ENCODE measurements around the gene ILDR2.
A peak's percentile ranks its signal among the peaks of the same experiment; 100 is the strongest.

The ILDR2 gene

DNA sequence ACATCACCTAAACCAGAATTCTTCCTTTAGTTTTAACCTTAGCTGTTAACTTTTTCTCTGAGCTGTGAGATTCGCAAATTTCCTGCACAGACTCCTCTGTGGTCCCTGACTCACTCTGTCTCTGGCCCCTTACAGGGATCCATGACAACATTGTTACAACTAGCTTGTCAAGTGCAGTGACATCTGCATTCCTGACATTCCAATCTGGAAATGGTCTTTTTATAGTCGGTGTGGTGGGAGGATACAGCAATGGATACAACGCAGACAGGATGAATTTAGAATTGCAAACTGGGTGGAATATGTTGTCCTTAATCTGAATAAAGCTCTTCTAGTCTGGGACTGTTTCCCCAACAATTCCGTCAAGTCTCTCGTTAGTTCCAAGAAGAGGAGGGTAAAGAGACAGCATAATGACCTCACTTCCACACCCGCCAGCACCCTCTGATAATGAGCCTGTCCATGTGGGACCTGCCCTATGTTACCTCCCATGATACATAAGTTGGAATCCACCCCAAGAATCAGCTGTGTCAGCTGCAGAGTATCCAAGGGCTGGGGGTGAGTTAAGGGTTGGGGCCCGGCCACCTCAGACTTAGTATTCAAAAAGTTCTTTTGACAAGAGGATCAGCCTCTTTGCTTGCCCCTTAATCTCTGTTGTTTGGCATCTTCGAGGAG, 49.4 kb downstream of the ILDR2 start:
- DNase-seq (ENCODE audit: low read depth in 1 of 2, low spot score in 1 of 2), result no peak

DNA sequence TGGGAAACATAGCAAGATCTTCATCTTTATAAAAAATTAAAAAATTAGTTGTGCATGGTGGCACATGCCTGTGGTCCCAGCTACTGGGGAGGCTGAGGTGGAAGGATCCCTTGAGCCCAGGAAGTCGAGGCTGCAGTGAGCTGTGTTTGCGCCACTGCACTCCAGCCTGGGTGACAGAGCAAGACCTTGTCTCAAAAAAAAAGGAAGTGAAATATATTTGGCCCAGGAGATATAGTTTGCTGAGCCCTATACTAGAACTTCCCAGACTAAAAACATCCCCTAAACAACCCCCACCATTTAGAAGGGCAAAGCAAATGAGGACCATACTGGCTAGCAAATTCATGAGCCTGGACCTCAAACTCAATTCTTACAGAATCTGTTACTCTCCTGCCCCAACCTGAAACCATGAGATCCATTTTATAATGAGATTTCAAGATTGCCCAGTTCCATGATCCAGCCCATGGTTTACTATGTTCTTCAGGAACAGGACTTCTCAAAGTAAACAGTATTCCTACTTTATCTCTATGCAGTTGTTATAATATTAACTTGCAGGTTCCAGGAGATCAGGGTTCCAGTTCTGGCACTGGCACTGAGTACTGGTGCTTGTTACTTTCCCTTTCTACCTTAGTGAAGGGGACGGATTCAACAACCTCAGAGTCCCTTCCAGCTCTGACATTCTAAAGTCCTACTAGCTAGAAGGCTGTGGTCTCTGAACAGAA, 50.4 kb downstream of the ILDR2 start:
- DNase-seq (ENCODE audit: low read depth in 1 of 2, low spot score in 1 of 2), result no peak

DNA sequence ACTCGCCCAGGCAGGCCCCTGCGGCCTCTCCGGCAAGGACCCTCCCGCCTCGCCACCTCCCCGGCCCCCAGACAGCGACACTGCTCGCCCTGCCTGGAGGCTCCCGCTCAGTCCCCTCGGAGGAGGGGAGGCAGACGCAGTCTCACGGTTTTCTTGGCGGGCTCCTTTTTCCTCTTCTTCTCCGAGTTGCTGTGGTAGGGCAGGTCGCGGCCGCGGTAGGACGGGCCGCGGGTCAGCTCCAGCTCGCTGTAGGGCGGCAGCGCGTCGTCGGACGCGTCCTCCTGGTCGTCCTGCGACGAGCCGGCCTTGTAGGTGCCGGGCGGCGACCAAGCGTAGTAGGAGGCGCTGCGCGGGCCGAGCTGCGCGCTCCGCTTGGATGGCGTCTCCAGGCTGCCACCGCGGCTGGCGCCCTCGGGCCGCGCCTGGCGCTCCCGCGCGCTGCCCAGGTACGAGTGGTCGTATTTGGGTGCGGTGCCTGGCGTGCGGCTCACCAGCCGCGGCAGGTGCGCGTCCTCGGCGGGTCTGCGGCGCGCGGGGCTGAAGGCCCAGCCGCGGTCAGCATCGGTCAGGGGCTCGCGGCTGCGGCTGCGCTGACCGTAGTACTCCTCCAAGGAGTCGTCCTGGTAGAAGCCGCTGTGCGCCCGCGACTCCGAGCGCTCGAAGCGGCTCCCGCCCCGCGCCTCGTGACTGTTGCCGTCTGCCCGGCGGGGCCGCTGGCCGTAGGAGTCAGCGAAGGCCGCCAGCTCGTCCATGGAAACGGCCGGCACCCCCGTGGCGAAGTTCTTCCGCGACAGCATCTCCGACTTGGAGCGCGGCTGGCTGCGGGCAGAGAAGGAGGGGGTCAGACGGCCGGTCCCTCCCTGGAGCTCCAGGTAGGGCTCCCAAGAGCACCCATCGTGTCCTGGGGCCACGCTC, 54.5 kb downstream of the ILDR2 start:
- DNase-seq (ENCODE audit: low read depth in 1 of 2, low spot score in 1 of 2), result no peak

DNA sequence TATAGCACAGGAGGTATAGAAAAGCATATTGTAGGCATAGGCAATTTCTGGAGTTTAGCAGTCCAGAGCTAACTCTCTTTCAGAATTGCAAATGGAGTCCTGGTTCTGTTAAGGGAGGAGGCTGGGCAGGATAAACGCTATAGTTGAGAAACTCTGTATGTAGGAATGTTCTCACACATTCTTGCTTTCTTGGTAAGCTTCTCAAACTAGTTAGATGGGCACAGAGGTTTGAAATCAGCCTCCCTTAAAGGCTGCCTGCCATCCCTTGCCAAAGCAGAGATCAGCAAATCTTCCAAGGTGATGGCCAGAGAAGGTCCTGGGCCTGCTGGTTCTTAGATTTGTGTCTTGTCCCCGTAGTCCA, 56.4 kb downstream of the ILDR2 start:
- no peak for DNase-seq (ENCODE audit: low read depth in 1 of 2, low spot score in 1 of 2)

DNA sequence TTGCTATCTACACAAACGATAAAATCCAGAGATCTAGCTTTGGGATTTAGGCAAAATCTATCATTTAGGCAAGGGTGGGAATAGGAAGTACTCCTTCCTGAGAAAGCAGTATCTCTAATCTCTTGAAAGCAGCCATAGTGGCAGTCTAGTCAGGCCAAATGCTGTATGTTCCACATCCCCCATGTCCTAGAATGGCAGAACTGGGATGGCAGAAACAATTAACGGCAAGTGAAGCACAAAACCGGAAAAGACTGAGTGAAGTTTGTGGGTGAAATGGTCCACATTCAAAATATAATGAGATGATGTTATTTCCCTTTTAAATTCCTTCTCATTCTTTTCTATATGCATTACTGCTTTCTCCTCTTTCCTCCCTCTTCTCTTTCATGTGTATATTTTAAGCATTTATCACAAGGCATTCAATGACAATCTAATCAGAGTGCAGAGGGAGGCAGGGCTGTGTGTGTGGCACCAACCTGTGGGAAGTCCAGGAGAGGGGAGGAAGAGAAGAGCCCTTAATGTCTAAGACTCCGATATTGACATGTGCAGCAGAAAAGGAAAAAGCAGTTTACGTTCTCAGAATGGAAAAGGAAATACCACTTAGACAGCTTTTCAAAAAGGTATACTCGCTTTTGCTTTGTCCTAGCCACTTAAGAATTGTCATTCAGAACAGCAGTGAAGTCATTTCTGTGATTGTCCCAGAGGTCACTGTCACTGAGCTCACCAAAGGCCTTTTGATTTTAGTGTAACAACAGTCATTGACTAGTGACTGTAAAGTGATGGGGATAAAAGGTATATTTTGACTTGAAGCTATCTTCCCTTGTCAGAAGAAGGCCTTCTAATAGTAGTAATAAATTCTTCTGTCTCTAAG, 57.0 kb downstream of the ILDR2 start:
- no peak for DNase-seq (ENCODE audit: low read depth in 1 of 2, low spot score in 1 of 2)

DNA sequence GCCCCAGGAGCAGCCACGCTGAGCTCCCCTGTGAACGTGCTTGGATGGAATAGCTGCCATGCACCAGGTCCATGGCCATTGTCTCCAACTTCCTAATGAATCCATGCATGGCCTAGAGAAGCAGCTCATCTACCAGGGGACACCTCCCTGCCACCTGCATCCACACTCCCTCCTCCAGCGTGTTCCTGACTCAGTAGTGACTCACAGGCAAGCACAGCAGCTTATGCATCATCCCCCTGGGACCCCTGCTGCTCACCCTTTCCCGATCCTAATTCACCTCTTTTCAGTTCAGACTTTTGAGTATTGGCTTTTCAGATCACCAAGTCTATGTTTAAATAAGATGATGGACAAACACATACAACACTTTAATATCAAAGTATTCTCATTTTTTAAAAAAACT, 59.4 kb downstream of the ILDR2 start:
- no peak for DNase-seq (ENCODE audit: low read depth in 1 of 2, low spot score in 1 of 2)

DNA sequence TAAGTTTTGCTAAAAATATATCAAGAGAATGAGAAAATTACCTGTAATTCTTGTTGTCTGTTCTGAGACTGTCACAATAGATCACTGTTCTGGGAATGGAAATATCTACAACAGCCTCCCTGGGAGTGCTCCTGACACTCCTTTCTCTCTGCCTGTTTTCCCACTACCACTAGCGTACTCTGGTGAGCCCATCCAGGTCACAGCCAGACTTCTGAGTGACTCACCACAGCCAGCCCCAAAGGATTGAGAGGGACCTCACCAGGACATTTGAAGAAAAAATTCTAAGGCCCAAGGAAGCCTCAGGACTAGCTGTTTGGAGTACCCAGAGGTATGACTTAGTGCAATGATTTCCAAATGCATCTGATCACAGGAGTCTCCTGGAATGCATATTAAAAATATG, 60.3 kb downstream of the ILDR2 start:
- no peak for DNase-seq (ENCODE audit: low read depth in 1 of 2, low spot score in 1 of 2)

DNA sequence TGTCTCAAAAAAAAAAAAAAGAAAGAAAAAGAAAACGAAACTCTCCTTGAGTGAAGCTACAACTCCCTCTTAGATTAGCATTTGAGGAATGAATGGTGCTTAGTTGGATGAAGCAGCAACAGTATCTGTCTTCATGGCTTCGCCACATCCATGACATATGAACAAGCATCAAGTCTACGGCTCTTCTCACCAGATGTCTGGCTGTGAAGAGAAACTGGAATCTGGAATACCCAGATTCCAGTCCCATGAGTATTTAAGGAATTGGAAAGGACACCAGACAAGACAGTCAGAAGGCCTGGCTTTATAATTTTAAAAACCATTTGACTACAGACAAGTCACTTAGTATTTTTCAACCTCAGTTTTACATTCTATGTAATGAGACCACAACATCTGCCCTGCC, 61.2 kb downstream of the ILDR2 start:
- no peak for DNase-seq (ENCODE audit: low read depth in 1 of 2, low spot score in 1 of 2)

DNA sequence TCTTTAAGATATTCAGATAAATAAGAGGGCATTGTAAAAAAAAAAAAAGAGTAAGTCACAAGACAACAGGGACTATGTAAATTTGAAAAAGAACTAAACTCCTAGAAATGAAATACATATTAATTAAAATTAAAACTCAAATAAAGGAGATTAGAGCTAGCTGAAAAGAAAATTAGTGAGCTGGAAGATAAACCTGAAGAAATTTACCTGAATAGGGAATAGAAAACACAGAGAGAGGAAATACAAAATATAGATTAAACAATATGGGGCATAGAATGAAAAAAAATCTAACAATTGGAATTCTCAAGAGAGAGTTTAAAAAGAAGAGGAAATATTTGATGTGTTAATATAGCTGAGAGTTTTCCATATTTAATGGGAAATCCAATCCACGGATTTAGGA, 63.7 kb downstream of the ILDR2 start:
- DNase-seq (ENCODE audit: low read depth in 1 of 2, low spot score in 1 of 2), result no peak

DNA sequence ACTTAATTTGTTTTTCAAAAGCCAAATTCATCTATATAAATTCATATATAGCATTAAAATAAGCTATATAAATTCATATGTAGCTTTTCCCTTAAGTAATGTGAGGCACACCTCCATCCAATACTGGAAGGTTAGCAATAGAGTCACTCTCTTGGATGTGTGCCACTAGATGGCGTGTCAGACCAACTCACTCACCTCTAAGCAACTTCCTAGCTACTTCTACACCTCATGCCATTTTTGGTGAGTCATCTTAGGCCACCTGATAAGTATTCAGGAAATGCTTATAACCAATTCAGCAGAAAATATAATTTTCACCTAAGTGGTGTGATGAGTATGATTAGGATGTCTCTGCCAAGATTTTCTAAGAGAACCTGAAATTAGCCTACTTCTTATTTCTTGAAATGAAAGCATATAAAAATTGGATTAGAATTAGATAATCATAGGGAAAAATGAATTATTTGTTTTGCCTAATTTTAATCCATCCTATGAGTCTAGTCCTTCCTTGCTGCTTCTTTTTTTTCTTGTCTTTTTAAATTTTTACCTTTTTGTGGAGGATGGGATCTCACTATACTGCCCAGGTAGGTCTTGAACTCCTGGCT, 64.8 kb downstream of the ILDR2 start:
- DNase-seq (ENCODE audit: low read depth in 1 of 2, low spot score in 1 of 2), result peak; percentile 46 to 59

DNA sequence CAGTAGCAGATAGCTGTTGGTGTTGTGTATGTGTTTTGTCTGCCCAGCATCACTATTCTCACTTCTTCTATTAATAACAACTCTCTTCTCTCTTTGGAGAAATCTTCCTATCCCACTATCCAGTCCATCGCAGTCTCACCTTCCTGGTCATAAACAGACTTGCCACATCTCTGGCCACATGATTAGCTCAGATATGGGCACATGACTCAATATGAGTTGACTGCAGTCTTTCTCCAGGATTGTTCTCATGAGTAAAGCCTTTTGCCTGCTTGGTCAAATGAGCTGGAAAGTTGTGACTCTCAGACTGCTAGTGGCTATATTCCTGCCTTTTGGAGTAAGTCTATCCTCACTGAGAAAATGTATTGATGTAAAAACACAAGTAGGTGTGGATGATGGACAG, 66.4 kb downstream of the ILDR2 start:
- DNase-seq (ENCODE audit: low read depth in 1 of 2, low spot score in 1 of 2), result no peak

DNA sequence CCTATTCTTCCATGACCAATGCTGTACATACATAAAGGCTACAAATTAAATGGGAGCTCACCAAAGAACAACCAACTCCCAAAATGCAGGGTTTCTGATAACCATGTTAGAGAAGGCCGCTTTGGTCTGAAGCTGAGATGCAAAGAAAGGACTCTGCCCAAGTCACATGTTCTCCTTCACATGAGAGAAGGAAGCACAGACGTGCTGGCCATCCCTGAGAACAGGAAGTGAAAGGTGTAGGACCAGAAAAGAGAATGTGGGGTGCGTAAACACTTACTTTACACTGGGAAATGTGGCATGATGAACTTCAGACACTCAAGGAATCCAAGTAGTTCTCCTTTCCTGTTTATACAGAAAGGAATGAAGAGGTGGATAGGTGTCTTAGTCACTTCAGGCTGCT, 67.6 kb downstream of the ILDR2 start:
- no peak for DNase-seq (ENCODE audit: low read depth in 1 of 2, low spot score in 1 of 2)

DNA sequence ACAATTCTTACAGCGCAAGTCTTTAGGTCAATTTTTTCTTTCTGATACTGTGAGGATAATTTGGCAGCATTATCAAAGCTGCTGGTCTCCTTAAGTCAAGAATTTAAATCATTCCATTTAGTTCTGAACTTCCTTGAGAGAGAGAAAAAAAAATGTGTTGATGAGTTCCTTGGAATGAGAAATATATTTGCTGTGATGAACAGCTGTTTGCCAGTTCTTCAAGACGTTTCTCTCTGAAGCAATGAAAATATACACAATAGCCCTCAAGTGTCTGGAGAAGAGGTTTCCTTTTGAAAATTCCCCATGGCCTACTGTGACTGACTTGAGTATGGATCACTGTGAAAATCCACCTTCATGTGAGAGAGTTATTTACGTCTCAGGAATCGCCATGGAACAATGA, 68.3 kb downstream of the ILDR2 start:
- no peak for DNase-seq (ENCODE audit: low read depth in 1 of 2, low spot score in 1 of 2)

DNA sequence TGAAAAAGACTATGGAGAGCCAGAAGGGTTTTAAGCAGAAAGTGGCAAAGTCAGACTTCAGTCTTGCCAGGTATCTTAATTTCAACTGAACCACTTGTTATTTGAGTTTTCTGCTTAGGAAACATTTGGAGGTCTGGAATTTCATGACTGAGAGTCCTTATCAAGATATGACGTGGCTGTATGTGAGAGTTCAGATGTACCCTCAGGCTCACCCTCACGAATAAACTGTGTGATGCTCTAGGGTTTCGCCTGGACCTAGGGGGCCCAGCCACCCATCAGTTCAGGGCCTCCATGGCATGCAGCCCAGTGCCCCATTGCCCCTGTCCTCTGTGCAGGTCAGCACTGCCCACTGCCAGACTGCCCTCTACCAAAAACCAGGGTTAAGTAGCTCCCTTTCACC, 68.7 kb downstream of the ILDR2 start:
- no peak for DNase-seq (ENCODE audit: low read depth in 1 of 2, low spot score in 1 of 2)

DNA sequence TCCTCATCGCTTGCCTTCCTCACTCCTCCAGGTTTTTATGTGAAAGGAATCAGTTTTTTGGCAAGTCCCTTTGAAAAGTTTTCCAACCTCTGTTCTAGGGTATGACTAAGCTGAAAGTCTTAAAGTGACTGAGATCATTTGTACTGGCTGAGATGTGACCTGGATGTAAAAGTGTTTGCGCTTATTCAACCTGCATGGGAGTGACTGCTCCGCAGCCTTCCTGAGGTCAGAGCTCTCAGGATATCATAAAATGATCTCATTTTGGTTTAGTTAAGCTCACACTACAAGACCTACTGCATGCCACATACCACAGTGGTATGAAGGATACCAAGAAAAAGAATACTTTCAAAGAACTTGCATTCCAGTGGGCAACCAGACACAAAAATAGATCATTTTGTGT, 69.4 kb downstream of the ILDR2 start:
- no peak for DNase-seq (ENCODE audit: low read depth in 1 of 2, low spot score in 1 of 2)

DNA sequence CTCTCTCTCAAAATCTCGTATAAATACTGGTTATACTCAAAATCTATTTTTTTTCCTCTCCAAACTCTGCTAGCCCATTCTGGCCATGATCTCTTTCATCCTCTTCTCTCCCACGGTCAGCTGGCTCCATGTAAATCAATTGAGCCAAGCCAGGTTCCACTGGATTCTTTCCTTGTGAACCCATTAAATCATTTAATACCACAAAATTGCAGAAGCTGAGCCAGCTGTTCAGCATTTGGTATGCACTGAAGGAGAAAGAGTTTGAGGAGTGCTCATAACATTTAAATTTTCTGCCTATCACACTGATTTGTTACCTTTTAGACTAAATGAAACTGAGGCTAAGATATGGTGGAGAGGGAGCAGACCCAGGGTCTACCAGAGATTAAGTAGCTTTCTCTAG, 70.2 kb downstream of the ILDR2 start:
- DNase-seq (ENCODE audit: low read depth in 1 of 2, low spot score in 1 of 2), result no peak

DNA sequence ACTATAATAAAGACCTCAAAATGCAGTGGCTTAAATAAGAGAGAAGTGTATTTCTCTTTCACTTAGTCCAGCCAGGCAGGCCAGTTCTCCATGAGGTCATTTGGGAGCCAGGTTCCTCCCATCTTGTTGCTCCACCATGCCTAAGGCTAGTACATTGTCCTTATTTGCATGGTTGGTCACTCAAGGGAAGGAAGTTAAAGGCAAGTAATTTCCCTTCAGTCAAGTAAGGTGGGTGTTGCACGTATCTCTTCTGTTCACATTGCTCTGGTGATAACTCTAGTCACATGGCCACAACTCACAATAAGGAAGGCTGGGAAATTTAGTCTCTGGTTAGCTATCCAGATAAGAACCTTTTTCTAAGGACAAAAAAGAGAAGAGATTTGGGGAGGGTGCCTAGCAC, 72.1 kb downstream of the ILDR2 start:
- no peak for DNase-seq (ENCODE audit: low read depth in 1 of 2, low spot score in 1 of 2)

DNA sequence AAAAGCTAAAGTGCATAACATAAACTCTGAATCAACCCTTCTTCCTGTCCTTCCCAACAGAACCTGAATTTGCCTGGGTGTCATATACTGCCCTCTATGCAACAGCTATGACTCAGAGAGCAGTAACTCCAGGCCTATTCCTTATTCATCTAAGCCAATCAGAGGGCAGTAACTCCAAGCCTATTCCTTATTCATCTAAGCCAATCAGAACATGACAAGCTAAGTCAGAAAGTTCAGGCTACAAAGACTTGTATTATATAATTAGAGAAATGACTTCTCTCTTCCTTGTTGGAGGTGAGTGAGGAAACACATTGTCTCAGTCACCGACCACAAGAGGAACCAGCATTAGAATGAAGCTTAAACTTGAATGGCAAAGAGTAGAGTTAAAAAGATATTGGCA, 73.1 kb downstream of the ILDR2 start:
- no peak for DNase-seq (ENCODE audit: low read depth in 1 of 2, low spot score in 1 of 2)

DNA sequence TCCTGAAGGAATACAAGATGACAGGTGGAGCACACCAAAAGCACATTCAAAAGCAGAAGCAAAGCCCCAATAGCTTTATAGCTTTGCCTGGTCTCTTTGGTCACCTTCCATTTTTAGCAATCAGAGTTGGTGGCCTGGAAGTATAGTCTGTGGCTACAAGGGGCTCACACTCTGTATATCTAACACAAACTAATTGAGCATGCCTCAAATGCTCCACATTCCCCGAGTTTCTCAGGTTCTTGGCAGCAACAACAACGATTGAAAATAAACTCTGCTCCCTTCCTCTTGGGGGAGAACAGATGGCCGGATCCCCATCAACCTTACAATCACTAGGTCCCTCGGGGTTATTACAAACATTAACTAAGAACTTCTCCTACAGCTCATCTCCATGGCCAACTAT, 74.4 kb downstream of the ILDR2 start:
- DNase-seq (ENCODE audit: low read depth in 1 of 2, low spot score in 1 of 2), result no peak

DNA sequence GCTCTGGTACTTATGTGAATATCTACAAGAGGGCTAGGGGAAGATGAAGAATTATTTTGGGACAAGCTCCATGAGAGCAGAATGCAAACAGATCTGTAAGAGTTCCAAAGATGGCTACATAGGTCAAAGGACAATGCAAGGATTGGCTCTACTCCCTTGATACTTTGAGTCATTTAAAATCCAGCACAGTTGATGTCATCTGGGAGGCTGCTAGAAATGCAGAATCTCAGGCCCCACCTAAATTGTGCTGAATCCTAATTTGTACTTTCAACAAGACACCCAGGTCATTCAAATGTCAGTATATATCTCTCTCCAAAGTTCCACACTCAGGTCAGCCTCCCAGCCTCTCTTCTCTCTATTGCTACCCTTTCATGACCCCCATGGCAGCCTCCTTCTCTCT, 75.6 kb downstream of the ILDR2 start:
- DNase-seq (ENCODE audit: low read depth in 1 of 2, low spot score in 1 of 2), result no peak

DNA sequence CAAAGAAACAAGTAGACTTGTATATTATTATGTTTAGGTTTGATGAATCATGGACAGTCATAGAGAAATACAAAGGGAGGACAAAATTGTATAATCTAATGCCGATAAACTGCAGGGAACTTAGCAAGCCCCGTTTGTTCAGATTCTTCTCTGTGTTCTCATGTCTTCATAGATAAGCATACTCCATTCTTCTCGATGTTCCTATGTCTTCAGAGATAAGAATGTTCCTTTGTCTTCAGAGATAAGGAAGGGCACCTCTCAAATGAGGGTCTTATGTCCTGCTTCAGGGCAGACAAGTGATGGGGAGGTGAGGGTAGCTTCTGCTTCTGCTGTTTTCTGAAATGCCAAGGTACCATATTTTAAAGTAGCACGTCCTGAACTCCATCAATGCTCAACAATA, 79.6 kb downstream of the ILDR2 start:
- DNase-seq (ENCODE audit: low read depth in 1 of 2, low spot score in 1 of 2), result no peak
